Left renal pelvis (tissue), 4 donors: Measurements from ENCODE around the gene QKI. TPM values are rescaled to one million over a fixed set of nuclear protein-coding genes. Genes with fewer than 3 reads are reported as not detected.
A peak's percentile ranks its signal among the peaks of the same experiment; 100 is the strongest.
"Not testable (repeated sequence)": the region's sequence is repeated elsewhere in the genome, so short reads cannot be mapped to it uniquely, and the experiment has no call there.

Source experiments
- DNase-seq, 4 donors: peaks; one replicate each; pipeline ENCODE4 v3.0.0-alpha.2; 2013; ENCODE audit warnings: low read depth in 4 of 4, low spot score in 3 of 4
- polyA plus RNA-seq, 4 donors: library from polyadenylated mRNA; unstranded; fragments of 120-200 nt; gene quantifications; one replicate each; pipeline ENCODE4 v1.2.1, GENCODE V29; 2013; ENCODE audit not compliant: insufficient read length in 4 of 4

Gene QKI
- polyA plus RNA-seq, 4 donors = 159 to 228 (median 212) TPM

DNA sequence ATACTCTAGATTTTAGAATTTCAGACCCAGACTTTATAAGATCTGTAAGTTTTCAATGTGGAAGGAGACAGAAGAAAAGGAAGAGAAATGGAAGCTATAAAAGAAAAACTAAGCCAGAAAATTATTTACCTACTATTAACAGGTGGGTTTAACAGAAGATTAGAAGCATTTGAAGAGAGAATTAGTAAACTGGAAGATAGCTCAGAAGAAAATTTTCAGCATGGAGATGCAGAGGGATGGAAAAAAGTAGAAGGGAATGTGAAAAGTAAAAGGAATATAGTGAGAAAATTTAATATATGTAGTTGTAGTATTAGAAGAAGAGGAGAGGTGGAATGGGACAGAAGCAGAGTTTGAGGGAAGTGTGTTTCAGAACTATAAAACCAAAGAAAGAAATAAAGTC, 56.1 kb downstream of the QKI start:
- DNase-seq = no peak

DNA sequence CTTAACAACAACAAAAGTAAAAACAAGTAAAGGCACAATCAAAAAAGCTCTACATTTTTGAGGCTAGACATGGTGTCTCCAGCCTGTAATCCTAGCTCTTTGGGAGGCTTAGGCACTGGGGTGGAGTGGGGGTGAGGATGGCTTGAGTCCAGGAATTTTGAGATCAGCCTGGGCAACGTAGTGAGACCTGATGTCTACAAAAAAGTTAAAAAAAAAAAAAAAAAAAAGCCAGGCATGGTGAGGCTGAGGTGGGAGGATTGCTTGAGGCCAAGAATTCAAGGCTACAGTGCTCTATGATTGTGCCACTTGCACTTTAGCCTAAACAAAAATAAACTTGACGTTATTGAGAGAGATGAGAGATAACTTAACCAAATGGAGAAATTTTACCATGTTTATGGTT, 60.1 kb downstream of the QKI start:
- DNase-seq = no peak

DNA sequence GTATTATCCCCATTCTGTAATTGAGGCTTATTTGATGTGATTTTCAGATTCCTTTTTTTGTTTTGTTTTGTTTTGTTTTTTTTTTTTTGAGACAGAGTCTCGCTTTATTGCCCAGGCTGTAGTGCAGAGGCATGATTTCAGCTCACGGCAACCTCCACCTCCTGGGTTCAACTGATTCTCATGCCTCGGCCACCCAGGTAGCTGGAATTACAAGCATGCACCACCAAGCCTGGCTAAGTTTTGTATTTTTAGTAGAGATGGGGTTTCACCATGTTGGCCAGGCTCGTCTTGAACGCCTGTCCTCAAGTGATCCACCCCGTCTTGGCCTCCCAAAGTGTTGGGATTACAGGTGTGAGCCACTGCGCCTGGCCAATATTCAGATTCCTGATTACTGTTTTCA, 62.4 kb downstream of the QKI start:
- not testable (repeated sequence) for DNase-seq

DNA sequence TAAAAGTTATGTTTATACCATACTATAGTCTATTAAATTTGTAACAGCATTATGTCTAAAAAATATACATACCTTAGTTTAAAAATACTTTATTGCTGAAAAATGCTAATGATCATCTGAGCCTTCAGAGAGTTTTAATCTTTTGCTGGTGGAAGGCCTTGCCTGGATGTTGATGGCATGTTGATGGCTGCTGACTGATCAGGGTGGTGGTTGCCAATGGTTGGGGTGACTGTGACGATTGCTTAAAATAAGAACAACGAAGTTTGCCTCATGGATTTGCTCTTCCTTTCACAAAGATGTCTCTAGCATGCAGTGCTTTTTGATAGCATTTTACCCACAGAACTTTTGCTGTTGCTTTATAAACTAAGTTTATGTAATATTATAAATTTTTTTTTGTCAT, 68.6 kb downstream of the QKI start:
- DNase-seq = no peak

DNA sequence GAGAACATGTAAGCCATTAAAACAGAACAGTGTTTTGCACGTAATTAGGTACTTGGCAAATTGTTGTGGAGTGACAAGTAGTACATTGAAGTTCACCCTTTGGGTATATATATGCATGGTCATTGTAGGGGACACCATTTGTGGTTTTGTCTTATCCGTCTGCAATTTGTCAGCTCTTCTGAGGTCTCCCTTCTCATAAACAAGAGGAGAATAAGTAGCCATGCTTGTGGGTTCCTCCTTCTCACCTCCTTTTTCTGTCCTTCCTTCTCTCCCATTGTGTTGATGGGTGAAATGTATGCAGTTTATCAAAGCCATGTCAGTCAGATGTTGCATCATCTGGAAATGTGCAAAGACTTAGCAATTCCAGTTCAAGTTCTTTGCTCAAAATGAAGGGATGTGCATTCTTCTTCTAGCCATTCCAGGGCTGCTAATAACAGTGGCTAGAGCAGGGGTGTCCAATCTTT, 70.9 kb downstream of the QKI start:
- DNase-seq = no peak

DNA sequence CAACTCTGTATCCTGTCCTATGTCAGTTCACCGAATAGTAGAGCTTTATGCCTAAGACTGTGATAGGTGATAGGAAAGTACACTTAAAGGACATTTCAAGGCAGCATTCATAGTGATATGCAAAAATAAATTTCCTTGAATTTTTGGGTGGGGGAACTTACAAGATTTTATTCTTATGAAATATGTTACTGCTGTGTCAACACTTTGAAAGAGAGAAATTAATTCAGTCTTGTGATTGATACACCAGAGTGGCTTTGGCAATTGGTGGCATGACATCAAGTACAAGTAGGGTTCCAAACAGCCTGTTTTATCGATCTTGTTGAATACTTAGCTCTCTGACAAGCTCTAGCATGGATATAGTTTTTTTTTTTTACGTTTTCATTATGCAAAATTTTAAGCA, 72.3 kb downstream of the QKI start:
- DNase-seq = no peak

DNA sequence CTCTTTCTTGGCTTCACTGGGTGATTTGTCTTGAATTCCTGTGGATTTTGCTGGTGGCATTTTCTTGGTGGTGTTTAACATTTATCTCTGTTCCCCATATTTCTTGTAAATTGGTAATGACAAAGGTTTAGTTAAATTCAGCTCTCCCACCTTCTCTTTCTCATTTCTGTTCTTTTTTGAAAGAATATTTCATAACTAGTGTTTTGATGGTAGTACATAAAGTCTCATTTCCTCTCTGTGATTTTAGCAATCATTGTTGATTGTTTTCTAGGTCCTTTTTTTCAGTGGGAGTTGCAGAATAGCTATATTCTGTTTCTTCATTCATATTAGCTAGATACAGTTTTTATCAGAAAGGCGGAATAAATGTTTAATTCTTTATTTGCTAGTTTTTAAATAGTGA, 73.1 kb downstream of the QKI start:
- no peak for DNase-seq

DNA sequence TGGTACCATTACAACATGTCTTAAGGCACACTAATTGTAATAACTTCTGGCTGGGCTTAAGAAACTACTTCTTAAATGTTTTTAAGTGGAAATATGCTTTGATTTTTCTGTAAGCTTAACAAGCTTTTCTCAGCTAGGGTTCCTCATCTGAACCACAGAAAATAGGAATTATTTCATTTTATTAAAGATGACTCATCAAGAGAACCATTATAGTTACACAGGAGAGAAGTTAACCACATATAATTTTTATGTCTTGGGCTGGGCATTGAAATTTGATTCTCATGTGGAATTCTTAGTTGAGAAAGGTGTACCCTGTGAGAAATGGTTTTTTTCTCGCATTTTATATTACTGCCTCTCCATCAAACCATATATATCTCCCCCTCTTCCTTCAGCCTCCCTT, 75.1 kb downstream of the QKI start:
- no peak for DNase-seq

DNA sequence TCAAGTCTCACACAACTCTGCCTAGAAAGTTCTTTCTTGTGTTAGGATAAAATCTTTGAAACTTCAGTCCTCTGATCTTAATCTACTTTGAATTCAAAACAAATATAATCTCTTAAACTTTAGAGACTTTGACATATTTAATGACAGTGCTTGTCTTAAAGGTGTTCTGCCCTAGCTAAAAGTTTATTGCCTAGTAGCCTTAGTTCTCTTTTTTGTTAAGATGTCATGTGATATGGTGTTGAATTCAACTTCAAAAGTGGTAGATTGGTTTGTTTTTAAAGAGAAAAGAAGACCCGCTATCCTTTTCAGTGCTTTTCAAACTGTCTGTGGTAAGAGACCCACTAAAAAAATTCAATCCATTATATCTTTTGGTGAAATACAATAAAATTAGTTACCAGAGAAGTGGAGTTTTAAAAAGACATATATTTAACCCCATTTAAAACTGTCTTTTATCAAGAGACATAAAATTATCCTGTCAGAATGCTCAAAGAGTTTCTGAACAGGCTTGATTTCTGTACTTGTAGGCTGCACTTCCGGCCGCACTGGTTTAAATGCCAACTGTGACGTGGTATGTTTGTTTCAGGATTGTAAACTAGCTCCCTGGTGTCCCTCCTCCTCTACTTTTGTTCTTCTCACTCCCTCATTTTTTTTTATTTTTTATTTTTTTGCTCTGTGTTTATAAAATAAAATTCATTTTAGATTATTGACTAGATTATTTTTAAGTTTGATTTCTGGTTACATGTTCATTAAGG, 76.5 kb downstream of the QKI start:
- DNase-seq = peak in 3 of 4 donors; percentile 16 to 39 (median 29)

DNA sequence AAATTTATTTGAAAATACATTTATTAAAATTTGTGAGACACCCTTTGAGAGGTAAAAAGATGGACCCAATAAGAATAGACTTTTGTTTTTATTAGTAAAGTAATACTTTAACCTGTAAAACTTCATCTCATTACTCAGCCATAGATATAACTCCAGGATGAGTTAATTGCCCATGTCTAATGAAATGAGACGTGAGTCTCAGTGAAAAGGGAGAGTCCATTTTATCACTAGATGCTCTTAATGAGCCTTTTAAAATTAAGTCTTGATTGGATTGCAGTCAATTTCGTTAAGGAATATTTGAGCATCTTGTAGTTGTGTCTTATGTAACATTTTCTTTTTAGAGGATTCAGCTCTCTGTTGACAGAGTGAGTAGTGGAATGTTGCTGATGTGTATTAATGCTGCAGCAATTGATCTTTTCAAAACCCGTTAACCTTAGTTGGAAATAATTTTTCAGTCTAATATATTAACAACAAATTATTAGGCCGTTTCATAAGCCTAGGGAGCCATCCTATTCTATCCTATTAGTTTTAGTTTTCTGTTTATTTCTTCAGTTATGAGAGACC, 77.3 kb downstream of the QKI start:
- DNase-seq = no peak

DNA sequence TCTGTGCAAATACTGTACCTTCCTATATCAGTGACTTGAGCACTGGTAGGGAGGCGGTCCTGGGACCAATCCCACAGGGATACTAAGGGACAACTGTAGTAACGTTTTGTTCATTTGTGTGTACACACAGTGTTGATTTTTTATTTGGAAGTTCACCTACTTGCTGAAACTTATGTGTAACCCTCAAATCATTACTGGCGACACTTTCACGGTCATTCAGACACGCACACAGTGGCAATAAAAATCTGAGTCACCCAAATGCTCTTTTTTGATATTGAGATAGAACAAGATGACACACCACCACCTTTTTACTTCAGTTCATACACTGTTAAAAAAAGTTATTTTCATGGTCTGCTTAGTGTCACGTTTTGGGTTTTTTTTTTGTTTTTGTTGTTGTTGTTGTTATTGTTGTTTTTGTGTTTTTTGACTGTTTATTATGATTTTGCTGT, 79.8 kb downstream of the QKI start:
- no peak for DNase-seq

DNA sequence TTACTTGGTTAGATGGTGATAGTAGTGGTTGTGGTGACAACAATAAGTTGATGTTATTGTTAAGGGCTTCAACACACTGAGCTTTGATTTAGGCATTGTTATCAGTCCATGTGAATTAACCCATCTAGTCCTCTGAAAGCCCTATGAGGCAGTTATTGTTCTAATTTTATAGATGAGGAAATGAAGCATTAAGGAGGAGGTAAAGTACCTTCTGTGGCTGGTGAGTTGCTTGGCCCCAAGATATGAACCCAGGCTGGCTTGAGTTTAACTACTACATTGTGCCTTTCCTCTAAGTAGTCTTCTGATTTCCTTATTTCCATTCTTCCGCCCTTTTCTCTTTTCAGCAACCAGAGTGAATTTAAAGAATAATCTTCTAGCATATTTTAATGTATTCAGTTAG, 81.7 kb downstream of the QKI start:
- DNase-seq = no peak

DNA sequence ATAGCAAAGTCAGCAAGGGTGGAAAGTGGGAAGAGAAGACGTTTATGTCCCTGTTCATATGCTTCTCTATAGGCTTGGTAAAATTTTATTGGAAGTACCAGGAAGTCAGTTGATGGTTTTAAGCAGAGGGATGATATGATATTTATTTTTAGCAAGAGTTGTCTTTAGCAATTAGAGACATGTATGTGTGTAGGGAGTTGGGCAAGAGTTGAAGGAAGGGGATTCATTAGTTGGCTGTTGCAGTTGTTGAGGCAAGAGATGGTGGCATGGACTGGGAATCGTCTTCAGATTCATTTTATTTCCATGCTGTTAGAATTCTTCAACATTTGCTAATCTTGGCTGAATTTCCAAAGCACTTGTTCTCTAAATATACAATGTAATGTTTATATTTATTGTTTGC, 85.6 kb downstream of the QKI start:
- no peak for DNase-seq

DNA sequence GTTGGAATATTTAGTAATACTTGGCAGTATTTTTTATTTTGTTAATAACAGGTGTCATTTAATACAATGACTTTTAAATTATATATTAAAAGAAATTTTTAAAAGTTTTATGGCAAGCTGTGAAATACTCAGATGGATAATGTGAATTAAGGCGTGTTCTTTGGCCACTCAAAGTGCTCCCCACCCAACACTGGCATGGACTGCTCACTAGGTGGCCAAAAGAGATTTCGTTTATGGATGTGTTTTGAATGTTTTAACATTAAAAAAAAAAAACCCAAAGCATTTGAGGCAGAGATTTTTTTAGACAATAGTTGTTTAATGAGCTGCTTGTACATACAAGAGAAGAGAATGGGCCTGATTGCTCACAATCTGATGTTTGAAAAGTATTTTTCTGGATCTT, 86.5 kb downstream of the QKI start:
- no peak for DNase-seq

DNA sequence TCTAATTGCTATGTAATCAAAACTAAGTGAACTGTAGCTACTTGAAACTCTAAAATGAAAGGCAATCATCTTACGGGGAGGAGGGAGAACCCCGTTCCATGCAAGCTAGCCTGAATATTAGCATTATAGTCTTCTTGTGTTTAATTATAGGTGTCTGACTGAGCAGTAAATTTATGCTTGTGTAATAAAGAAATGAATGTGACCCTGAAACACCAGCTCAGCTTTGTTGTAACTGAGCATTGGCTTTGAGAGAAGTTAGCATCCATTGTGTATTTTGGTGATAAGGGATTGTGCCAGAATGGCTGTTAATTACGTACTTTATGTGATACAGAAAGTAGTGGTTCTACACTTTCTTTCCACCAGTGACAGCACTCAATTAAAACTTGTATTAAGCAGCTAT, 86.9 kb downstream of the QKI start:
- no peak for DNase-seq

DNA sequence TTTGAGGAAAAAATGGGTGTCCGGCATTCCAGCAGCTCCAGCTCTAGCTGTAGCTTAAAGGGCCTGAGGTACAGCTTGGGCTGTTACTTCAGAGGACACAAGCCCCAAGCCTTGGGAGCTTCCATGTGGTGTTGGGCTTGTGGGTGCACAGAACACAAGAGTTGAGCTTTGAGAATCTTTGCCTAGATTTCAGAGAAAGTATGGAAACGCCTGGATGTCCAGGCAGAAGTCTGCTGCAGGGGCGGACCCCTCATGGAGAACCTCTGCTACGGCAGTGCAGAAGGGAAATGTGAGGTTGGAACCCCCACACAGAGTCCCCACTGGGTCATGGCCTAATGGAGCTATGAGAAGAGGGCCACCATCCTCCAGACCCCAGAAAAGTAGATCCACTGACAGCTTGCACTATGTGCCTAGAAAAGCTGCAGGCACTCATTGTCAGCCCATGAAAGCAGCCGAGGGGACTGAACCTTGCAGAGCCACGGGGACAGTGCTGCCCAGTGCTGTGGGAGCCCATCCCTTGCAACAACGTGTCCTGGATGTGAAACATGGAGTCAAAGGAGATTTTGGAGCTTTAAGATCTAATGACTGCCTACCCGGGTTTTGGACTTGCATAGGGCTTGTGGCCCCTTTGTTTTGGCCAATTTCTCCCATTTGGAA, 90.6 kb downstream of the QKI start:
- no peak for DNase-seq

DNA sequence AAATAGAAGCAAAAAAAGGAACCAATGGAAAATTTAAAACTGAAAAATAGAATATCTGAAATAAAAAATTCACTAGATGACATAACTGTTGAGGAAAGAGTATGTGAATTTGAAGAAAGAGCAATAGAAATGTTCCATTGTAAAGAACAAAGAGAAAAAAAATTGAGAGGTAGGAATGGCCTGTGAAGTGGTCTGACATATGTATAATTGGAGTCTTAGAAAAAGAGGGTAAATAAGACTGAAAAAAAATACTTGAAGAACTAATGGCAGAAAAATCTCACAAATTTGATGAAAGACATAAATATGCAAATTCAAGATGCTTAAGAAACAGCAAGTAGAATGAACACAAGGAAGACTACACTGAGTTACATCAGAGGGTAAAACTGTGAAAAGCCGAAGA, 93.4 kb downstream of the QKI start:
- no peak for DNase-seq

DNA sequence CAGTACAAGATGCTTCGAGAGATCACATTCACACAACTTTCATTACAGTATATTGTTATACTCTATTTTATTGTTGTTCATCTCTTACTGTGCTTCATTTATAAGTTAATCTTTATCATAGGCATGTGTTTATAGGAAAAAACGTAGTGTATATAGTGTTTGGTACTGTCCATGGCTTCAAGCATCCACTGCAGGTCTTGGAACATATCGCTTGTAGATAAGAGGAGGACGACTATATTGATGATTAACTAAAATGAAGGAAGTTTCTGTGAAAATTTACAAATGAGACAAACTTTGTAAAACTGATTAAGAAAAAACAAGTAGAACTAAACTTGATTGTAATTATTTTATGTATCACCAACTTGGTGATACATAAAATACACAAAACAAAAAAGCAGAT, 98.5 kb downstream of the QKI start:
- no peak for DNase-seq

DNA sequence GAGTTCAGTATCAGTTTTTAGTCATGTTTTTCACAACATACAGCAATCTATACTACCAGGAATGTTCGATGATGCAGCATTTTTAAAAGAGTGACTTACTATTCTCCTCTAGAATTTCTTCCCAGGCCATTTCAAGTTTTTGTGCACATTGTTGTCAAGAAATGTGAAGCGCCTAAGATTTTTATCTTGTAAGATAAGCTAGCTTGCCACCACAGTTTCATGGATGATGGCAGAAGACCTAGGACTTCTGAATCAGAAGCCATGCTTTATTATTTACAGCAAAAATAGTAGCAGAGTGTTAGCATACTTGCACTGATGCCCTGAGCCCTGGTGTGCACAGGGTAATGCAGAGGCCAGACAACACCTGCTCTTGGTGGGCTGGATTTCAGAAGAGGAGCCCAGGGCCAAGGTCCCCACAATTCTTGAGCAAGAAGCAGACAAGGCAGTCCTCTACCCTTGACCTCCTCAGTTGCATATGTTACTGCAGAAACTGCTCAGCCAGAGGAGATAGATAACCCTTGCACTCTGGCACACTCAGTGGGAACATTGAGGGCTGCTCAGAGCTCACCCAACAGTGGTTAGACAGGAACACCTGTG, 99.2 kb downstream of the QKI start:
- DNase-seq = no peak

DNA sequence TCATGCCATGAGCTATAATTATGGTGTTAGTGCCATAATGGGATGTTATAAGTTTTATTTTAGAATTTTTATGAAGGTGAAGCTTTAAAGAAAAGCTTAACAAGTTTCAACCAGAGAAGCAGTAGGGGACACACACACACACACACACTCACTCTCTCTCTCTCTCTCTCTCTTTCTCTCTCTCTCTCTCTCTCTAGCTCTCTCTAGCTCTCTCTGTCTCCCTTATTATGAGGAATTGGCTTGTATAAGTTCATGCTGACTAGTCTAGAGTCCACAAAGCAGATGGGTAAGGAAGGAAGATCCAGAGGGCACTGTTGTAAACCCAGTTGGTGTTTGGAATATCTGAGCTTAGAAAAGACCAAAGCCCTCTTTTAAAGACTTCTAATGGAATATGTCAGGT, 102.4 kb downstream of the QKI start:
- no peak for DNase-seq

DNA sequence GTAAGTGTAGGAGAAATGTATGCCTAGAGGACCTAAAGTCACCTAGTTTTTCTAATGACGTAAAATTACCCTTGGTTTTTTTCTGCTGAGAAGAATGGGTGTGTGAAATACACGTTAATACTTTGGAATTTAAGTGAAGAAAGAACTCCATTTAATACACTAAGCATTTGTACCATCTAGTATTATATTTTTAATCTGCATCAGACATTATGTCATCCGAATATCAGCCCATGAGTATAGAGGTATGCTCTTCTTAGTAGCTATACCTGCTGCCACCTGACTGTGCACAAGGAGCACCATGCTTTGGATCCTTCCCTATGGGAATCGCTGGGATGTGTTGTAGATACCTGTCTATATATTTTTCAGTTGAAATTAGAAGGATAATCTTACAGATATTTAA, 106.4 kb downstream of the QKI start:
- no peak for DNase-seq

DNA sequence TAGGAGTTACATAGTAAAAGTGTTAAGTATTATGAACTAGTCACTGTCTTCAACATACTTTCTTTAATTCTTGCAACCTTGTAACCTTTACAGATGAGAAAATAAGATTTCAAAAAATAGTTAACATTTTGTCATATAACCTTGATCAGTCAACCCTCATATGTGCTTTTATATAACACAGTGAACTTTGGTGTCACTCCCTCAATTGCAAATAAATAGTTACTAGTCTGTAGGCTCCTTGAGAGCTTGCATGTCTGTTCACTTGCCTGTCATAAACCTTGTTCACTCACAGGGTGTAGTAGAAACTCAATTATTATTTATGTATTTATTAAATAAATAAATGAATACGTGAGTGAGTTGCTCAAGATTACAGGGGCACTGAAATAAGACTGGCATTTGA, 107.5 kb downstream of the QKI start:
- DNase-seq = no peak
